ENCODE data around the gene MEF2C.

The MEF2C gene

DNA sequence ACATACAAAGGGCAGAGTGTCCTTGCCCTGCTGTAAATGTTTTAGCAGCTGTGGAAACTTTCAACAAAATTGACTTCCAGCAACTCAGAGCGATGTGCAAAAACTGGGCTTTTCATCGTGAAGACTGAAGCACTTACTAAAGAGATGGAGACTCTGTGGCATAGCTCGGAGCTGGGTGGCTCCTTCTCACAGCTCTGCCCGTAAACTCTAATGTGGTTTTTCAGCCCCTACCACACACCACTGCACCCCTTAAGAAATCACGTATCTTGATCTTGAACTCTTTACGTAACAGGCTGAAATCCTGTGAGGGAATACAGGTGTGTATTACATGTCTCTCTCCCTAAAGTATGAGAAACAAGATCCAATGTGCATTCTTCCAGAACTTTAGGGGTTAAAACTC, 124.4 kb downstream of the MEF2C start:
- DNase-seq (ENCODE audit: low read depth in 3 of 3): no peak

GRCh38 chr5:88758184-88758583, 124.8 kb downstream of the MEF2C start:
- no peak for DNase-seq (ENCODE audit: low read depth in 3 of 3)

GRCh38 chr5:88756953-88757352, 126.0 kb downstream of the MEF2C start:
- no peak for DNase-seq (ENCODE audit: low read depth in 3 of 3)

- no peak for DNase-seq (ENCODE audit: low read depth in 3 of 3)
Observed at GRCh38 chr5:88748666-88749065, 134.3 kb downstream of the MEF2C start.

DNA sequence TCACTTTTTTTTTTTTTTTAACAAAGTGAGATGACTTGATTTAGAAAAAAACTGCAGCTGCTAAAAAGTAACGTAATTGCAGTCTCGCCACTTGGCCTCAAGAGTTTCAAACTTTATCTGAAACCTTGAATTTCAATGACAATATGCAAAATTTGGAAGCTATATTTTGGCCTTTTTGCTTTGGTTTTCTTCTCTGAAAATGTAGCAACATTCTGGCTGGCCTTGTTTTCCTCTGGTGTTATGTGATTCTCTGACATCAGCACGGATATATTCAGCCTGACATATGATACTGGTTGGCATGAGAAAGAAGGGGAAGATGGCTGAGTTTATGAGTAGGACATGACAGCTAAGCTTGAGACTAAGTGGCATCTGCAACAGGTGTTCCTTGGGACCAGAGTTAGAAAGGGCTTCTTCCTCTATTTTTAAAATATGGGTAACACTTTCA, 136.5 kb downstream of the MEF2C start:
- DNase-seq (ENCODE audit: low read depth in 3 of 3): no peak

DNA sequence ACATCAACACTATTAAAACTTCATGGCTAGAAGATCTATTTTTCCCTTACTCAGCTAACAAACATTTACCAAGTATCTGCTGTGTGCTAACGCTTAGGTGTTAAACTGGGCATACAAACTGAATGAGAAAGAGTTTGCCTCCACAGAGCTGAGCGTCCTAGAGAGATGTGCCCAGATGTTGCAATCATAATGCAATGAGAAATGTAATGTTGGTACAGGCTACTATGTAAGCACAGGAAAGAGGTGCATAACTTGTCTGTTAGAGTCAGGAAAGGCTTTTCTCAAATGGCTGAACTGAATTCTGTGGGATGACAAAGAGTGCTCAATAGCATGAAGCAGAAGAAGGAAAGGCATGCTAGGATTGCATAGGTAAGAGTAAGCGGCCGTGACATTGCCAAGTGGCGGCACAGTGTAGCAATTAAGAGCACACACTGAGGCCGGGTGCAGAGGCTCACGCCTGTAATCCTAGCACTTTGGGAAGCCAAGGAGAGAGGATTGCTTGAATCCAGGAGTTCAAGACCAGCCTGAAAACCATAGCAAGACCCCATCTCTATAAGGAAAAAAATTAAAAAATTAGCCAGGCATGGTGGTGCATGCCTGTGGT, 137.8 kb downstream of the MEF2C start:
- DNase-seq (ENCODE audit: low read depth in 3 of 3): no peak

DNA sequence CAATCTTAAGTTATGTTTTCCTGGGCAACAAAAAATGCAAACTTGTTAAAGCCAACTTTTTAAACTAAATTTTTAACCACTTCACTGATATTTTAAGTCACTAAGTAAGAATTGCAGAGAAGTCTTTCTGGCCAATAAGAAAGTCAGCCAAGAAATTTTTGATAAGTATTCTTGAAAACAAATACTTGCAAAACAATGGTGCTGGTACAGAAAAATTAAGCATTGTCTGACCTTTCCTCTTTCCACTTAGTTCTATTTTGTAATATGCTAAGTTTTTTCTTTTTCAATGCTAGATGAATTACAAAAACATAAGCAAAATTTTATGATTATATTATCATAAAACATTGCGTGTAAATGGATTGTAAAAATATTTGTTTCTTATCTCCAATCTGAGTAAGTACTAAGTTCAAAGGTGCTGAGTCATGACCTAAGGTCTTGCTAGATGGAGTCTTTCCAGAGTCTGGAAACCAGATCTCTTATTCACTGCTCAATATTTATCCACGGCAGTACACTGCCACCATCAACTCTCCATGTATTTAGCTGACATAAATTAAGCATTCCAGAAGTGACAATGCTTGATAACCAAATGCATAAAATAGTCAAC, 139.7 kb downstream of the MEF2C start:
- DNase-seq (ENCODE audit: low read depth in 3 of 3): no peak

- no peak for DNase-seq (ENCODE audit: low read depth in 3 of 3)
Observed at GRCh38 chr5:88741964-88742363, 141.0 kb downstream of the MEF2C start.

- DNase-seq (ENCODE audit: low read depth in 3 of 3): no peak
Observed at GRCh38 chr5:88740604-88741185, 142.3 kb downstream of the MEF2C start.

DNA sequence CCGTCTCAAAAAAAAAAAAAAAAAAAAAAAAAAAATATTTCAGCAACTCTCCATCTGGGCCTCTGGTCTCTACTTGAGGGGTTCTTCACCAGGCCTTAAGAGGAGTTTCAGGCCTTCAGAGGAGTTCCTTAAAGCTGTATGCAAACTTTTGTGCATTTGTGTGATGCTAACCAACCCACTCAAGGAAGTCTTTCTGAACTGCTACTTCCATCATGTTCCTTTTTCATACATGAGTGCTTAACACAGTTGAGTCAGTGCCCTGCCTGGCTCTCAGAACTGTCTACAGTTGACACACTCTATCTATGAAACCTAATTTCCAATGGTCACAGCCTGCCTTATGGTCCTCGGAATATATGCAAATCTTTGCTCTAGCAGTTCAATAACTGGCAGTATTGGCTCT, 146.5 kb downstream of the MEF2C start:
- DNase-seq (ENCODE audit: low read depth in 3 of 3): no peak

GRCh38 chr5:88734983-88735382, 148.0 kb downstream of the MEF2C start:
- no peak for DNase-seq (ENCODE audit: low read depth in 3 of 3)

DNA sequence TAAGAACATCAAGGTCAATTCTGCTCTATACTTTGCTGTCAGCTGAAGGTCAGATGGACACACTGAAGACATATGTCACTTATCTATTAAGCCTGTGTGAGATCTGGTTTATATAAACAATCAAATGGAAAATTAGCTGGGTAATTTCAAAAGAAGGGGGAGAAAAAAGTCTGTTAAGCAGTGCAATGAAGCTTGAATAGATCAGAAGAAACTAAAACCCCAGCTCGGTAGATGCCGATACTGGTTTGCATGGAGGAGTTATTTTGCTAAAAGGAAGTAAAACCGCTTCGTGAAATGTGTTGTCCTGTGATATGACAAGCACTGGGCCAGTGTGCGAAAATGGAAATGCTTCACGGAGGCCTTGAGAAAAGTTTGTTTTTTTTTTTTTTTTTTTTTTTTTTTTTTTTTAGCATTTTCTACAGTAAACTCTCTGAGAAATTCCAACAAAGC, 148.8 kb downstream of the MEF2C start:
- no peak for DNase-seq (ENCODE audit: low read depth in 3 of 3)

DNA sequence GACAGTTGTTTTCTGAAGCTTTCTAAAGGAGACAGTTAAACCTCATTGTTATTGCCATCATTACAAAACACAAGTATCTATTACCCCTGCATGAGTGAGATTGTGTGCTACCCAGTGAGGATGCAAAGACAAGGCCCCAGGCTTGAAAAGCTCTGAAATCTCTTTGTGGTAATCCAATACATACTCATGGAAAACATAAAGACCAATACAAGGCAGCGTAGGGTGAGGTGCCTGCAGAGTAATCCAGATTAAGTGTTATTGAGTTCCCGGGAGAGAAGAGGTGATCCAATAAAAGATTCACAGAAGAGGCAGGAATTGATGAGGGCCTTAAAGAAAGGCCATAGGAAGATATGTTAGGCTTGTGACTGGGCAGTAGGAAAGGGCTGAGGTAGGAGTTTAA, 150.1 kb downstream of the MEF2C start:
- DNase-seq (ENCODE audit: low read depth in 3 of 3): no peak

GRCh38 chr5:88732181-88732633, 150.8 kb downstream of the MEF2C start:
- no peak for DNase-seq (ENCODE audit: low read depth in 3 of 3)

DNA sequence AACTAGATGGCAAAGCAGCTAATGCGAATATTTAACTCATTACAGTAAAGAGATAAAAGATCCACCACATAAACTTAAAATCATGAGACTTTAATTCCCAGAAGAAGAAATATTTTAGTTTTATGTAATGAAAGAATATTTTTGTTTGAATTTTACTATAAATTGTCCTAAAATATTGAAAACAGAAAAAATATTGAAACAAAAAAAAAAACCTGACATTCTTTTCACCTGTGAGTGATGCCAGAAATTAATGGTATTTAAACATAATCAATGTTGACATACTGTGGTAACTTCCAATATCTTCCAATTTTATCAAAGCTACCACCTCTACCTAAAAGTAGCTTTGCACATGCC, 153.2 kb downstream of the MEF2C start:
- no peak for DNase-seq (ENCODE audit: low read depth in 3 of 3)

- peak; percentile 10 to 34 (median 26) for DNase-seq (ENCODE audit: low read depth in 3 of 3)
Observed at GRCh38 chr5:88729084-88729828, 153.7 kb downstream of the MEF2C start.

DNA sequence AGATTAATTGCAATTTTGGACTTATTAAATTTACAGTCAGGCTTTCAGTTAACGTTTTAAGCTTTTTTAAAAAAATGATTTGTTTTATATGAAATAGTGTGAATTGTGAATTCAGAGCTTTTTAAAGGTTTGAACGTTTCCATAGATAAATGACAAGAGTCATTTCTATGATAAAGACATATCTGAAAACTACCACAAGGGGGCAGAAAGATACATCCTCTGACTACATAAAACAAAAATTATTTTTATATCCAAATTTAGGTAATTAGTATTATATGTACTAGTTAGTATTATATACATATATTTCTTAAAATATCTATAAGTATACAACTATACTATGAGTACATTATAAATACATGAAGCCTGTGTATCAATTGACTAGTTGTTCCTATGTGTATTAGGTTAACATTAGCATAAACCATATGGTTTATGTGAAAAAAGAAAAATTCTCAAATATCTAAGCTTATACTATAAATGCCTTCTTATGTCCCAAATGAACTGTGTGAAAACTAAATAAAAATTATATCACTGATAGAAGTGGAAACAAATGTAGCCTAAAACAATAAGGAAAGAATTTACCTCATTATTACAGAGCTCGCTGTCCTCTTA, 155.2 kb downstream of the MEF2C start:
- no peak for DNase-seq (ENCODE audit: low read depth in 3 of 3)

DNA sequence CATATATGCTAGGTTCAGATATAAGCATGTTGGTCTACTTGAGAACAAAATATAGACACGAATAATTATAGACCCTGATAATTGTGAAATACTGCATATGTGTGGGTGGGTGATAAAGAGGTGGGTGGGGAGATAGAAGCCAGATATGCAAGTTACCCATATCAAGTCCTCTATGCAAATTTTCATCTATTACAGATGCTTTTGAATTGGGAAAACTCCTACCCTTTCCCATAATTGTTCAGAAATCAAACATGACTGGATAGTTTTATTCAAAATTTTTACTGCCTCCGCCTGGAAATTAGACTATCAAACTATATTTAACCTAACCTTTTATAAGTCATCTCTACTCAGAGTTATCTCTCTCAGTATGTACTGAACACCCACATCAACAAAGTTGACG, 157.5 kb downstream of the MEF2C start:
- DNase-seq (ENCODE audit: low read depth in 3 of 3): no peak

- DNase-seq (ENCODE audit: low read depth in 3 of 3): no peak
Observed at GRCh38 chr5:88724201-88724600, 158.8 kb downstream of the MEF2C start.

- DNase-seq (ENCODE audit: low read depth in 3 of 3): no peak
Observed at GRCh38 chr5:88722546-88723073, 160.4 kb downstream of the MEF2C start.

GRCh38 chr5:88719434-88719833, 163.6 kb downstream of the MEF2C start:
- DNase-seq (ENCODE audit: low read depth in 3 of 3): no peak

DNA sequence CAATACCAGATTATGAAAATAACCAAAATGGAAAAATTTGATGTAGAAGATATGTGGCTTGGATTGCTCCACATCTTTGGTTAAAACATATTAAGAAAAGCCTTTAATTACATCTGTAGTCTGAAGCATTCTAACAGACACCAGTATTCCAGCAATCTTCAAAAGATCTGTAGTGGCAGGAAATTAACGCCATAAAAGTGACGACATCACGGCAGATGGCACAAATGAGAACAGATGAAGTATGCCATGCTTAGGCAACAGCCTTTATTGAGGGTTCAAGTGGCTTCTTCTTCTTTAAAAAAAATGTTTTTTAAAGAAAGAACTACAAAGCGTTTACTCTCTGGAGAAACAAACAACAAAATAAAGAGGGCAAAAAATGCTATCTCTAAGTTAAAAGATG, 164.2 kb downstream of the MEF2C start:
- DNase-seq (ENCODE audit: low read depth in 3 of 3): no peak
